Gastrocnemius medialis (tissue), 4 donors: ENCODE measurements around the gene NDUFA13.

Experiments
- CTCF ChIP-seq, 5 experiments: fragments of 450-650 bp in 3 of 5; fragments of 200-600 bp in 2 of 5; sonication (generic) in 2 of 5; IDR thresholded peaks in 4 of 5; conservative IDR thresholded peaks in 1 of 5; 1 replicate in 4 of 5; 2 replicates in 1 of 5; pipeline ENCODE4 v1.5.1; 2016 to 2019; ENCODE audit warnings: antibody characterized with exemption in 5 of 5, mild to moderate bottlenecking in 3 of 5, moderate library complexity in 3 of 5
- POLR2A ChIP-seq, 2 donors: fragments of 450-650 bp; IDR thresholded peaks; one replicate each; pipeline ENCODE4 v1.6.1; 2017; ENCODE audit warnings: antibody characterized with exemption in 2 of 2, mild to moderate bottlenecking in 2 of 2, moderate library complexity in 2 of 2

GRCh38 chr19:19490214-19490968, 25.6 kb upstream of the NDUFA13 start:
- peak; percentile 72 to 87 (median 83) for TF ChIP-seq CTCF (IDR thresholded peaks at IDR 0.05 in 4 of 5, conservative IDR thresholded peaks at IDR 0.05 in 1 of 5)
- no peak for TF ChIP-seq POLR2A (IDR thresholded peaks at IDR 0.05)
